Smooth muscle cell (in vitro differentiated cells): ENCODE results near the gene RNU5D-1. TPM values are rescaled to one million over a fixed set of nuclear protein-coding genes. Genes with fewer than 3 reads are reported as not detected.

ENCODE experiments used
- DNase-seq: peaks from one replicate; lab custom pipeline; 2025; ENCODE audit not compliant: unreplicated experiment; lab: John Stamatoyannopoulos, UW
- H2AFZ ChIP-seq: fragments of 200-600 bp; sonication (generic); 2 replicates; pipeline ENCODE4 v1.6.0; 2016; ENCODE audit warnings: antibody characterized with exemption, low read depth, mild to moderate bottlenecking
- H3F3A ChIP-seq: fragments of 200-600 bp; sonication (generic); 2 replicates; pipeline ENCODE4 v1.6.0; 2017; ENCODE audit warnings: antibody characterized with exemption, low read depth
- H3K27ac ChIP-seq: fragments of 200-600 bp; sonication (generic); 2 replicates; pipeline ENCODE4 v1.5.1; 2016; ENCODE audit warnings: low read depth, mild to moderate bottlenecking
- H3K27me3 ChIP-seq: fragments of 200-600 bp; sonication (generic); 2 replicates; pipeline ENCODE4 v1.6.1; 2016; ENCODE audit warnings: low read depth, mild to moderate bottlenecking
- H3K36me3 ChIP-seq: fragments of 200-600 bp; sonication (generic); 2 replicates; pipeline ENCODE4 v1.5.1; 2016; ENCODE audit warnings: low read depth
- H3K4me1 ChIP-seq: fragments of 200-600 bp; sonication (generic); 2 replicates; pipeline ENCODE4 v1.5.1; 2016; ENCODE audit warnings: low read depth
- H3K4me2 ChIP-seq: fragments of 200-600 bp; sonication (generic); 2 replicates; pipeline ENCODE4 v1.6.0; 2016; ENCODE audit warnings: mild to moderate bottlenecking
- H3K4me3 ChIP-seq: fragments of 200-600 bp; sonication (generic); 2 replicates; pipeline ENCODE4 v1.5.1; 2016; ENCODE audit warnings: mild to moderate bottlenecking
- H3K79me2 ChIP-seq: fragments of 200-600 bp; sonication (generic); 2 replicates; pipeline ENCODE4 v1.6.0; 2016; ENCODE audit warnings: low read depth, mild to moderate bottlenecking
- H3K9ac ChIP-seq: fragments of 200-600 bp; sonication (generic); 2 replicates; pipeline ENCODE4 v1.6.0; 2016; ENCODE audit warnings: low read depth
- H3K9me3 ChIP-seq: fragments of 200-600 bp; sonication (generic); replicated peaks from 2 replicates; pipeline ENCODE4 v1.5.1; 2016; ENCODE audit warnings: low read depth
- H4K20me1 ChIP-seq: fragments of 200-600 bp; sonication (generic); 2 replicates; pipeline ENCODE4 v1.6.0; 2016; ENCODE audit warnings: low read depth
- CTCF ChIP-seq: fragments of 200-600 bp; sonication (generic); IDR thresholded peaks from 2 replicates; pipeline ENCODE4 v1.5.1; 2017; ENCODE audit warnings: borderline replicate concordance, mild to moderate bottlenecking, antibody characterized with exemption; ENCODE audit not compliant: insufficient read depth, poor library complexity, severe bottlenecking
- WGBS: methylation state at CpG from one replicate; pipeline ENCODE4 v1.1.7; 2016; ENCODE audit warnings: low lambda C conversion rate; 5-methylcytosine and 5-hydroxymethylcytosine counted together
- polyA plus RNA-seq: library from polyadenylated mRNA; unstranded; fragments of >200 nt; fragmentation: Nextera tagmentation; extraction: Ambion mirVana; gene quantifications from 2 replicates; pipeline ENCODE4 v1.2.1, GENCODE V29; 2016
- total RNA-seq: library from RNA; depleted of rRNA; stranded (reverse); fragments of >200 nt; gene quantifications from 2 replicates; pipeline ENCODE4 v1.2.3, GENCODE V29; 2014

The RNU5D-1 gene
- total and polyA plus RNA-seq, 2 experiments from 2014 or later = not detected

- no peaks in the 10 kb centered on the region for H3K36me3 ChIP-seq
- no peaks in the 10 kb centered on the region for H3K9me3 ChIP-seq
- H3K4me2 ChIP-seq = no peak overlapping the region
- no peak for DNase-seq
- no peaks in the 10 kb centered on the region for H3K79me2 ChIP-seq
- no peaks in the 10 kb centered on the region for H3F3A ChIP-seq
- no peak overlapping the region for H2AFZ ChIP-seq
- no peak overlapping the region for H3K27ac ChIP-seq
- TF ChIP-seq CTCF = no peak
- 97% methylated on average over 11 of the region's 11 CpGs for WGBS
- H3K4me1 ChIP-seq = no peaks in the 10 kb centered on the region
- no peaks in the 10 kb centered on the region for H4K20me1 ChIP-seq
- no peak overlapping the region for H3K4me3 ChIP-seq
- no peaks in the 10 kb centered on the region for H3K27me3 ChIP-seq
- H3K9ac ChIP-seq = no peak overlapping the region
These were observed 28.1 kb upstream of the RNU5D-1 start for GRCh38 chr1:44759077-44759476.

GRCh38 chr1:44757420-44757819 lies 26.4 kb upstream of the RNU5D-1 start:
- Histone ChIP-seq H3K9ac (no peak overlapping the region), H3K9me3 (no peaks in the 10 kb centered on the region), H3F3A (no peaks in the 10 kb centered on the region), H3K4me3 (no peak overlapping the region), H2AFZ (no peak overlapping the region), H3K27me3 (no peaks in the 10 kb centered on the region), H4K20me1 (no peaks in the 10 kb centered on the region), H3K27ac (no peak overlapping the region), H3K4me2 (no peak overlapping the region), H3K36me3 (no peaks in the 10 kb centered on the region), H3K79me2 (no peaks in the 10 kb centered on the region), H3K4me1 (no peaks in the 10 kb centered on the region)
- WGBS = 100% methylated on average over 2 of the region's 2 CpGs
- no peak for DNase-seq
- no peak for TF ChIP-seq CTCF

GRCh38 chr1:44747878-44748277 lies 16.9 kb upstream of the RNU5D-1 start:
- H4K20me1 ChIP-seq = no peaks in the 10 kb centered on the region
- no peaks in the 10 kb centered on the region for H3K27me3 ChIP-seq
- H3K4me1 ChIP-seq = no peaks in the 10 kb centered on the region
- TF ChIP-seq CTCF = no peak
- H3K79me2 ChIP-seq = peaks cover 4% of the 10 kb centered on the region
- H3K4me2 ChIP-seq = no peak overlapping the region
- no peaks in the 10 kb centered on the region for H3K36me3 ChIP-seq
- H3K9ac ChIP-seq = no peak overlapping the region
- DNase-seq = no peak
- no peak overlapping the region for H3K4me3 ChIP-seq
- H3K27ac ChIP-seq = no peak overlapping the region
- H2AFZ ChIP-seq = no peak overlapping the region
- WGBS = 97% methylated on average over 3 of the region's 3 CpGs
- H3F3A ChIP-seq = no peaks in the 10 kb centered on the region
- no peaks in the 10 kb centered on the region for H3K9me3 ChIP-seq

- Histone ChIP-seq H3K9me3 (no peaks in the 10 kb centered on the region), H3K4me1 (peaks cover 10% of the 10 kb centered on the region), H2AFZ (no peak overlapping the region), H3K27ac (no peak overlapping the region), H3K4me2 (no peak overlapping the region), H3K27me3 (no peaks in the 10 kb centered on the region), H3K9ac (no peak overlapping the region), H3F3A (no peaks in the 10 kb centered on the region), H3K36me3 (no peaks in the 10 kb centered on the region), H4K20me1 (no peaks in the 10 kb centered on the region), H3K4me3 (no peak overlapping the region), H3K79me2 (peaks cover 21% of the 10 kb centered on the region)
- 100% methylated on average over 1 of the region's 1 CpG for WGBS
- no peak for DNase-seq
- TF ChIP-seq CTCF = no peak
These were observed 12.2 kb upstream of the RNU5D-1 start for GRCh38 chr1:44743211-44743610.
